Left lobe of liver (tissue), 2 donors: ENCODE measurements around the gene CCDC148. TPM values are rescaled to one million over a fixed set of nuclear protein-coding genes. Genes with fewer than 3 reads are reported as not detected.

Experiments
- ATAC-seq: fragments of 200-7000 bp; cut with Tn5 transposase; one replicate; pipeline ENCODE4 v1.9.1; 2020; ENCODE audit warnings: mild to moderate bottlenecking, moderate library complexity
- DNase-seq: peaks from one replicate; pipeline ENCODE4 v3.0.0-alpha.2; 2020; ENCODE audit warnings: low spot score
- total RNA-seq: library from RNA; stranded (reverse); gene quantifications from one replicate; pipeline ENCODE4 v1.2.1, GENCODE V29; 2021
- donor health status: DM: no; HTN: no; CAD: no; lungs with moderate emphysema.
- donor health status: DM: no; HTN: yes; CAD: no.

Gene CCDC148
- total RNA-seq, 1 donor from 2014 or later: 0.18 TPM

DNA sequence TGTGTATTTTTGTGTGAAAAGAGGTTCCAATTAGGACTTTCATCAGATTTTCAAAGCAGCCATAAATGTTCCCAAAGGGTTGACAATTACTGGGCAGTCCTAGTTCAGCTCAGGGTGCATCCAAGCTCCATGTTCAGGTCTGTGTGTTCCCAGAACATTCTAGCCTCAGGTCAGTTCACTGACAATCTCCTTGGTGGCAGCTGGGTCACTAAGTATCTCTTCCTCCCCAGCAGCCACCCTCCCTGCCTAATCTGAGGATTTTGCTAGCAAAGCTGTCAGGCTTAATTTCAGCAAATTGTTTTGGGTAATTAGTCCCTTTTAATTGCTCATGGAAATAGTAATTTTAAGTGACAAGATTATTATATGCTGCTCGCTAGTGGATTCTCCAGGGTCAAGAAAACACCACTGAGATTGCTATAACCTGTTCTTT is 325.1 kb downstream of the CCDC148 start:
- DNase-seq (no peak), ATAC-seq (peak; percentile 57)

DNA sequence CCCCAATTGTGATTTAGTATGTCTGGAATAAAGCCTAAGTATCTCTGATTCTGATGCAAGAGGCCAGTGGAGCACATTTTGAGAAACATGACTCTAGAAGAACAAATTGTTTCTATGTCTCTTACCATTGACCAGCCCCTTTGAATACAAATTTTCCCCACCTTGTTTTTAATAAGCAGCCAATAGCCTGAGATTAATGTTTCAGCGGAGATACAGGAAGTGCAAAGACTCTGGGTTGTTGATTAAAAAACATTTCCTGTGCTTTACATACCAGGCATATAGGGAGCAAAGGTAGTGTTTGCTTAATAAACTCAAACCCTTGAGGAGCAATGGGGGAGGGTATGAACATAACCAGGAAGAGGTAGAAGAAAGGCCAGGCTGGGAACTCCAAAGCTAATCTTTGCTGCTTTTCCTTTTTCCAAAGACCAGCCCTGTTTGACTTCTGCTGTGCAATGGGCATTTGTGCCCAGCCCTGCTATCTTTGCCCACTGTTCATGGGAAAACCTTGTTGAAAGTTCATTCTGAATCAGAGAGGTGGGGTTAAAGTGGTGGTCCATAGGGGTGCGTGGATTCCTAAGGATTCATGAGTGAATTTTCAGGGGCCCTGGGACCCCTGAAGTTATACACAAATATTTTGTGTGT is 325.6 kb downstream of the CCDC148 start:
- no peak for DNase-seq
- peak; percentile 5 for ATAC-seq

DNA sequence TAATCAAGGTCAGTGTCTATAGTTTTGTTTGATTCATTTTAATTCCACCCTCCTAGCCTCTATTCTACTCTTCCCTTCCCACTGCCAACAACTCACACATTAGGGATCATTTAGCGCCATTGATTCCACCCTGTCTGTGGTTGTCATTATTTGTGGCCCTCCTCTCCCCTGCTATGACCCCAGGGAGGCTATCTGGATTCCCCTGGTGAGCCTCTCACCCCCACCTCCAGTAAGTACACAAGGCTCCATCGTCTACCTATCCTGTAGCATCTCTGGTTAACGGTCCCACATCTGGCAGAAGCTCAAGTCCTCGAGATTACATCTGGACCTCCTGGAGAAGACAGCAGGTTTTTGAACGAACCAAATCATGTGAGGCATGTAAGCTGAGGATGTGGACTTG is 327.5 kb downstream of the CCDC148 start:
- DNase-seq (no peak), ATAC-seq (no peak)

DNA sequence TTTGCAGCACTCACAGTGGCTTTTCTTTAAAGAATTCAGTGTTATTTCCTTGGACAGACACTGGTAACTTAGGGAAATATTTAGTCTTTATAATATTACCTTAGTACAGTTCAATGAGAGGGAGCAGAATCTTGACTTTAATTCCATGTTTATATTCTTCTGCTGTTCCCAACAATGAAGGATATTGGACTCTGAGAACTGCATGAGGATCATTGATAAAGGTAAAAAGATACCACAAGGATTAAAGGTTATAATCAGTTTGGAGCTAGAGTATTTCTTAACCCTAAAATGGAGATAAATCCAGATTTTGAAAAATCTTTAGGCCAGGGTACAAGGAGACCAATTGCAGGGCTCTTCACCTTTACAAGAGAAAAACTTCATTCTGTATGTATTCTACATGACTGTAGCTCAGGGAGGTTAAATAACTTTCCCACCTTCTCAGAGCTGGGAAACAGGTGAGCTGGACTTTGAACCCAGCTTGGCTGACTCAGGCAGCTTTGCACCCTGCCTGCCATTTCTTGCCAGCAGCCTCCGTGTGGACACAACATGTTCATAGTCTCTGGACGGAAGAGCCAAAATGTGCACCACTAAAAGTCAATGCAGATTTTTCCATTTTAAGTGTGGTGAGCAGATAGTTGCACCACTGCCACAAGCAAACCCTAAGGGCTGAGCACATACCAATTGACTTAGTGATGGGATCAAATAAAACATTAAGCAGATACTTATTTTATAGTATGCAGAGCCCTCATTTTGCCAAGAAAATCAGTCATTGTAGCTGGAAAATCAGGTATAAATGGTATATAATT is 328.2 kb downstream of the CCDC148 start:
- ATAC-seq (peak; percentile 67), DNase-seq (peak; percentile 92)

DNA sequence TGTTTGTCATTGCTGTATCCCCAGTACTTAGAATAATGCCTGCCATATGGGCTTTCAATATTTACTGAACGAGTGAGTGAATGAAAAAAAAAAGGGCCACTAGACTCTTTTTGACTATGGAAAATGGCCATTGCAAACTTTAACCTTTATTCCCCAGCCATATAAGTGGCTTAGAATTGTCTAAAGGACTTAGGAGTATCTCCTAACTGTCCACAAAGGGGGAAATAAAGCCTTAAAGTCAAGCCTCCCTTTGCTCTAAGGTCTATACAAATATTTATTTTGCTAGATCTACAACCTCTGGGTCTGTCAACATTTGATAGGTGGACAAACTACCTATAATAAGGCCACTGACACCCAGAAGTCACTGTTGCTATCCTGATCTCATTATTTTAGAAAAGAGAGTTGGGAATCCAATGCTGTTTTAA is 329.2 kb downstream of the CCDC148 start:
- no peak for DNase-seq
- ATAC-seq: peak; percentile 21

DNA sequence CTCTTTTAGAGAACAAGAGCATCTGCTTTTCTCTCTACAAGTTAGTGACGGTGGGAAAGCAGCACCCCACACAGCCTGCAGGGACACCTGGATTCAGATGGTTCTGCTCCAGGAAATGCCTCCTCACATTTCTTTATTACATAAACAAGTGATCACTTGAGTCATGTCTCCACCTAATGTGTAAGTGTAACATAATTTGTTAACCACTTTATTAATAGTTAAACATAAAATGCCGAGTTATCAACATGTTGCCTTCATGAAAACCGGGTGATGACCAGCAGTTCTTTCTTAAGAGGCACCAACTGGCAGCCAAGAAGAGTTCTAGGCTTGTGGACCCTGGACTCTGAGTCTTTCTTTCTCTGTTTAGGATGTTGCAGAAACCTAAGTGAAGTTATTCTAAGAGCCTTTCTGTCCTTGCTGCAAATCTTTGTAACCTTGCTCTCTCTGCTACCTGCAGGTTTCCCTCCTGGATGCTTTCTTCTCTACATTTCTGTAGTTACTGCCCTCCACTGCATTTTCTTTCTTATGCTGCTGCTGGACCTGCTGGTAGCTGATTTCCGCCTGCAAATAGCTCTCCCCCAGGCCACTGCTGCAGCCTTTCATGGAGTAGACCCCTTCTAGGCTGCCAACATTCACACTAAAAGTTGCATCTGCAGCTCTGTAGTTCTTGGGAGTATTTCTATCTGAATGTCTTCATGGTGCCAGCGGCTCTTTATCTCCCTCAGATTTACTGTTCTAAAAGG is 330.6 kb downstream of the CCDC148 start:
- ATAC-seq (no peak), DNase-seq (no peak)

DNA sequence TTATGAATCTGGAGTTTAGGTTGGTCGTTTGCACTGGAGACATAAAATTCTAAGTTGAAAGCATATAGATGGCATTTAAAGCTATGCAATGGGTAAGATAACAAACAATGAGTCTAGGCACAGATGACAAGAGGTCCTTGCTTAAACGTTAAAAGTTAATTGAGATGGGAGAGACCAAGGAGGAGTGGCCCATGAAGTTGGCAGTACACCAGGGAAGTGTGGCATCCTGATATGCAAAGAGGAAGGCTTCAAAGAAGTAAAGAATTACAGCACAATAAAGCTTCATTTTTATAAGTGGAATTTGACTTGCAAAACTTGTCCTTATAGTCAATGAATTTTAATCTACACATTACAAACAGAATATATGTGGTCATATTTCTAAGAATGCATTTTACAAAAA is 331.7 kb downstream of the CCDC148 start:
- ATAC-seq (no peak), DNase-seq (no peak)

Other genes starting within 250 kb of the CCDC148 start
- gene PKP4, start 199 bp upstream of the CCDC148 start, total RNA-seq: 24.5 TPM